Spleen (tissue), 7 donors: Measurements from ENCODE around the gene TMEM63C.

ENCODE experiments used
- POLR2A ChIP-seq, 3 donors: fragments of 450-650 bp; IDR thresholded peaks; one replicate each; pipeline ENCODE4 v1.5.1; 2017; ENCODE audit warnings: antibody characterized with exemption in 3 of 3, mild to moderate bottlenecking in 1 of 3
- POLR2AphosphoS5 ChIP-seq, 3 donors: sonication (generic); formaldehyde crosslinking; IDR thresholded peaks; one replicate each; pipeline ENCODE4 v1.5.1; 2017; ENCODE audit warnings: antibody characterized with exemption in 3 of 3
- TF ChIP-seq, protein P1 (sequence below), 11 experiments: fragments of 200-600 bp in 7 of 11; fragments of 450-650 bp in 4 of 11; sonication (generic) in 4 of 11; IDR thresholded peaks in 8 of 11; conservative IDR thresholded peaks in 3 of 11; 1 replicate in 7 of 11; 2 replicates in 4 of 11; pipeline versions ENCODE4 v1.4.0 to v1.8.0; 2016 to 2021; ENCODE audit warnings: antibody characterized with exemption in 11 of 11, inconsistent platforms in 4 of 11, mild to moderate bottlenecking in 1 of 11
- donor health status: DM: no; HTN: no; CAD: no; lungs with moderate emphysema.
- donor health status: DM: no; HTN: no; CAD: no.
- donor health status: DM: no; HTN: no; CAD: no.

- TF ChIP-seq POLR2A (IDR thresholded peaks at IDR 0.05) (no peak), POLR2AphosphoS5 (IDR thresholded peaks at IDR 0.05) (no peak)
- TF ChIP-seq, protein P1, sequence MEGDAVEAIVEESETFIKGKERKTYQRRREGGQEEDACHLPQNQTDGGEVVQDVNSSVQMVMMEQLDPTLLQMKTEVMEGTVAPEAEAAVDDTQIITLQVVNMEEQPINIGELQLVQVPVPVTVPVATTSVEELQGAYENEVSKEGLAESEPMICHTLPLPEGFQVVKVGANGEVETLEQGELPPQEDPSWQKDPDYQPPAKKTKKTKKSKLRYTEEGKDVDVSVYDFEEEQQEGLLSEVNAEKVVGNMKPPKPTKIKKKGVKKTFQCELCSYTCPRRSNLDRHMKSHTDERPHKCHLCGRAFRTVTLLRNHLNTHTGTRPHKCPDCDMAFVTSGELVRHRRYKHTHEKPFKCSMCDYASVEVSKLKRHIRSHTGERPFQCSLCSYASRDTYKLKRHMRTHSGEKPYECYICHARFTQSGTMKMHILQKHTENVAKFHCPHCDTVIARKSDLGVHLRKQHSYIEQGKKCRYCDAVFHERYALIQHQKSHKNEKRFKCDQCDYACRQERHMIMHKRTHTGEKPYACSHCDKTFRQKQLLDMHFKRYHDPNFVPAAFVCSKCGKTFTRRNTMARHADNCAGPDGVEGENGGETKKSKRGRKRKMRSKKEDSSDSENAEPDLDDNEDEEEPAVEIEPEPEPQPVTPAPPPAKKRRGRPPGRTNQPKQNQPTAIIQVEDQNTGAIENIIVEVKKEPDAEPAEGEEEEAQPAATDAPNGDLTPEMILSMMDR (IDR thresholded peaks at IDR 0.05 in 8 of 11, conservative IDR thresholded peaks at IDR 0.05 in 3 of 11): no peak
Observed at GRCh38 chr14:77195766-77196165, 14.2 kb downstream of the TMEM63C start.
